AG04450 (cell line): Measurements from ENCODE around the gene SDK1. TPM values are rescaled to one million over a fixed set of nuclear protein-coding genes. Genes with fewer than 3 reads are reported as not detected.
"Not testable (repeated sequence)": the region's sequence is repeated elsewhere in the genome, so short reads cannot be mapped to it uniquely, and the experiment has no call there.

Experiments
- CTCF ChIA-PET: fragments of 300-600, 350-600 bp; formaldehyde crosslinking; extraction: SDS; loops from one replicate; lab custom pipeline; 2022; ENCODE audit warnings: antibody characterized with exemption, inconsistent platforms; lab: Charles Lee
- POLR2A ChIA-PET: fragments of 350-600 bp; formaldehyde crosslinking; extraction: SDS; loops from one replicate; lab custom pipeline; 2021; ENCODE audit warnings: antibody characterized with exemption, inconsistent platforms; lab: Yijun Ruan, JAX
- DNase-seq: peaks from one replicate; pipeline ENCODE4 v3.0.0-alpha.2; 2011; ENCODE audit warnings: low read depth, low spot score
- H3K27ac ChIP-seq: one replicate; pipeline ENCODE4 v1.5.1; 2012; ENCODE audit warnings: low read depth, low read length, control low read depth
- H3K27me3 ChIP-seq: one replicate; pipeline ENCODE4 v1.6.0; 2012; ENCODE audit warnings: low read length; ENCODE audit not compliant: control insufficient read depth, insufficient read depth
- H3K4me3 ChIP-seq: 2 replicates; pipeline ENCODE4 v1.5.1; 2011; ENCODE audit warnings: mild to moderate bottlenecking, low read depth, low read length, control low read depth
- H3K9me3 ChIP-seq: 2 replicates; pipeline ENCODE4 v1.5.1; 2012; ENCODE audit warnings: low read length; ENCODE audit not compliant: control insufficient read depth, insufficient read depth
- polyA plus RNA-seq: library from polyadenylated mRNA; depleted of rRNA; stranded (reverse); fragments of >200 nt; gene quantifications from 2 replicates; pipeline ENCODE4 v1.2.3, GENCODE V29; 2011
- TF ChIP-seq, protein P1 (sequence below): IDR thresholded peaks from 2 replicates; pipeline ENCODE4 v1.5.1; 2011; ENCODE audit warnings: low read depth, low read length, control low read depth, inconsistent platforms

The SDK1 gene
- polyA plus RNA-seq, 1 experiment = 2.2 TPM

DNA sequence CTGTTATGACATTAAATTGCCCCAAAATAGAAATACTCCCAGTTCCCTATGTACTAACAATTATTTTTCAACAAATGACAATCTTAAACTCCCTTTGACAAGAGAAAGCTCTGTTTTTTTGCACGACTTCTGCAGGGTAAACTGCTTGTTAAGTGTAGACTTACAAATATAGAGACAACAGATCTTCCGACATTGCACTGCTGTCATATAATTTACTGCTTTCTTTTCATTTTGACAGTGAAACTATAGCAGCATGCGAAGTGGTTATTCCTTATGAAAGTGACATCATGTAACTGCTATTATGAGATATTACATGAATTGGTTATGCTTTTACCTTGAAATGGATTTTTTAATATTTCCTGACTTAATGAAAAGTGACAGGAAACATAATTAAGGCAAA is 659.9 kb downstream of the SDK1 start:
- Histone ChIP-seq H3K9me3 (peaks cover 42% of the 10 kb centered on the region), H3K4me3 (no peak overlapping the region), H3K27me3 (no peaks in the 10 kb centered on the region), H3K27ac (no peak overlapping the region)
- DNase-seq = no peak
- ChIA-PET POLR2A (interaction anchor here (0.6 kb wide), 1 partner anchor 45 kb away, joined by 3 read pairs; no protein-coding TSS in a partner anchor), CTCF (no interaction called here)
- TF ChIP-seq, protein P1, sequence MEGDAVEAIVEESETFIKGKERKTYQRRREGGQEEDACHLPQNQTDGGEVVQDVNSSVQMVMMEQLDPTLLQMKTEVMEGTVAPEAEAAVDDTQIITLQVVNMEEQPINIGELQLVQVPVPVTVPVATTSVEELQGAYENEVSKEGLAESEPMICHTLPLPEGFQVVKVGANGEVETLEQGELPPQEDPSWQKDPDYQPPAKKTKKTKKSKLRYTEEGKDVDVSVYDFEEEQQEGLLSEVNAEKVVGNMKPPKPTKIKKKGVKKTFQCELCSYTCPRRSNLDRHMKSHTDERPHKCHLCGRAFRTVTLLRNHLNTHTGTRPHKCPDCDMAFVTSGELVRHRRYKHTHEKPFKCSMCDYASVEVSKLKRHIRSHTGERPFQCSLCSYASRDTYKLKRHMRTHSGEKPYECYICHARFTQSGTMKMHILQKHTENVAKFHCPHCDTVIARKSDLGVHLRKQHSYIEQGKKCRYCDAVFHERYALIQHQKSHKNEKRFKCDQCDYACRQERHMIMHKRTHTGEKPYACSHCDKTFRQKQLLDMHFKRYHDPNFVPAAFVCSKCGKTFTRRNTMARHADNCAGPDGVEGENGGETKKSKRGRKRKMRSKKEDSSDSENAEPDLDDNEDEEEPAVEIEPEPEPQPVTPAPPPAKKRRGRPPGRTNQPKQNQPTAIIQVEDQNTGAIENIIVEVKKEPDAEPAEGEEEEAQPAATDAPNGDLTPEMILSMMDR = no peak

DNA sequence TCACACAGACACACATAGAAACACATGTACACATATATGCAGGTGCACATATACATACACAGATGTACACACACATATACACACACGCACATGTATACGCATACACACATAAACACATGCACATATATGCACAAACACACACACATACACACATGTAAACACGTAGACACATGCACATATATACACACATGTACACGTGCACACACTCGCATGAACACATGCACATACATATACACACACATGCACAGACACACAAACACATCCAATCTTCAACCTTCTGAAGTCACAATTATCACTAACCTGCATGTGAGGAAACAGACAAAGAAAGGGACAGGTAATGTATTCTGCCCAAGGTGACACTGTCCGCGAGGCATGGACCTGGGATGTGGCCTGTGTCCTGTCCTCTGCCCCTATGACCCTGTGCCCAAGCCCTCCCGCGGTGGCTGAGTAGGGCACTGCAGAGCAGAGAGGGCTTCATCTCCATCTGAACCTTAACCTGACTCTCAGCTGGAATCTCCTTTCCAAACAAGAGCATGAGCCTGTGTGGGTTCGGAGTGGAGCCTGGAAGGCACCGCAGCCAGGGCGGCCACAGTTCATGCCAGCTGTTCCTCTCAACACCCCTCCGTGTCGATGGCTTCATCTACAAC is 660.9 kb downstream of the SDK1 start:
- no peak for DNase-seq
- TF ChIP-seq, protein P1 = no peak
- Histone ChIP-seq H3K4me3 (no peak overlapping the region), H3K27ac (no peak overlapping the region), H3K9me3 (peaks cover 37% of the 10 kb centered on the region), H3K27me3 (no peaks in the 10 kb centered on the region)
- ChIA-PET CTCF (no interaction called here), POLR2A (no interaction called here)

DNA sequence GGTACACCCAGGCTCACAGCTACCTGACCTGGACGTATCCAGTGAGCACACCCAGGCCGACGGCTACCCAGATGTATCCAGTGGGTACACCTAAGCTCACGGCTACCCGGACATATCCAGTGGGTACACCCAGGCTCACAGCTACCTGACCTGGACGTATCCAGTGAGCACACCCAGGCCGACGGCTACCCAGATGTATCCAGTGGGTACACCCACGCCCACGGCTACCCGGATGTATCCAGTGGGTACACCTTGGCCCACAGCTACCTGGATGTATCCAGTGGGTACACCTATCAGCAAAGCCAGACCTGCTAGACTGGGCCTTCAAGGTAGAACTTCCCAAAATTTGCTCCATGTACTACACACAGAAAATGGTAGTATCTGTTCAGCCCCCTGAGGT is 662.7 kb downstream of the SDK1 start:
- H3K27ac ChIP-seq, CTCF ChIA-PET, H3K4me3 ChIP-seq, DNase-seq, POLR2A ChIA-PET, H3K27me3 ChIP-seq: not testable (repeated sequence)
- H3K9me3 ChIP-seq = peaks cover 42% of the 10 kb centered on the region

DNA sequence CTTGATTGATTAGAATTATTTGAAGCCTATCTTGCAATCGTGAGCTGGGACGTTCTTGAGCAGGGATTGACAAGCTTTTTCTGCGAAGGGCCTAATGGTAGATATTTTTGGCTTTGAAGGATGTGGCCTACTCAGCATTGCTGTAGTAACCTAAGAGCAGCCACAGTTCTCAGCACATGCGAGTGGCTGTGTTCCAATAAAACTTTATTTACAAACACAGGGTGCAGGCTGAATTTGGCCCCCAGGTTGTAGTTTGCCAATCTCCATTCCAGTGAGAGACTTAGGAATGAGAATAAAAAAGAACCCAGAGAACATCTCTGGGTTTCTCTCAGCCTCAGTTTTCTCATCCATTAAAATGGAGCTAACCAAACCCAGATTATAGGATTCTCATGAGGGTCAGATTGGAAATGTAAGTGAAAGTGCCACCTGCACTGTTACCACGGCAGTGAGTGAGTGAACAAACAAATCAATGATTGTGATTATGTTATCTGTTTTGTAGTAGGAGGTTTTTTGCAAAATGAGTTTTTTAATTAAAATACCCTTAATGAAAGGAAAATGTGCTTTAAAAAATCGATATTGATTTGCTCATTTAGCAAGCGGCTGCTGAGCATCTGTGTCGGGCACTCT is 664.0 kb downstream of the SDK1 start:
- CTCF ChIA-PET = no interaction called here
- TF ChIP-seq, protein P1 = no peak
- Histone ChIP-seq H3K4me3 (no peak overlapping the region), H3K27me3 (no peaks in the 10 kb centered on the region), H3K27ac (no peak overlapping the region), H3K9me3 (peaks cover 46% of the 10 kb centered on the region)
- POLR2A ChIA-PET = no interaction called here
- DNase-seq = no peak

DNA sequence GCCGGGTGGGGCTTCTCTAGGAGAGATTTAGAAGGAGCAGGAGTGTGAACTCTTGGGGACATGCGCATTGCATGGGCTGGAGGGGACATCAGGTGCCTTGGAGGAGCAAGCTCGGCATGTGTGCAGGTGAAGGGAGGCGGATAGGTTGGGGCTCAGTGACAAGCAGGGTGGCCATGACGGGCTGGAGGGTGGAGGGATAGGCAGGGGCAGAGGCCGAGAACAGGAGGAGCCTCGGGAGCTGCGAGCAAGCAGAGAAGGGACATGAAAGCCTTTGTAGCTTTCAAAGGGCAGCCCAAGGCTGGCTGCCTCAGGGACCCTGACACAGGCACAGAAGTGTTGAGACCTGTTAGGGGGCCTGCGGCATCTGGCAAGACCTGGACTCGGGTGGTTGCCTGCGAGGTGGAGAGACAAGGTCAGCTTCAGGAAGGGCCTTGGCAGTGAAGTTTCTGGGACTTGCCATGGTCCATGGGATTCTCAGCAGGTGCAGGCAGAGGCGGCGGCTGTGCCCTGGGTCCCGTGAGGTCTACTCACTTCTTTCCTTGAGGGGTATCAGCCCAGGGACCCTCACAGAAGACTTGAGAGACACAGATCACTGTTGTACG is 664.8 kb downstream of the SDK1 start:
- ChIA-PET POLR2A (no interaction called here), CTCF (no interaction called here)
- DNase-seq = no peak
- H3K9me3 ChIP-seq = peaks cover 44% of the 10 kb centered on the region
- H3K27ac ChIP-seq = no peak overlapping the region
- no peaks in the 10 kb centered on the region for H3K27me3 ChIP-seq
- TF ChIP-seq, protein P1 = no peak
- no peak overlapping the region for H3K4me3 ChIP-seq
